SK-N-SH (cell line): ENCODE measurements around the gene VWA5B2.

ENCODE experiments used
- CTCF ChIP-seq: fragments of 200-600 bp; sonication (generic); IDR thresholded peaks from 2 replicates; pipeline ENCODE4 v1.6.1; 2017; ENCODE audit warnings: antibody characterized with exemption, mild to moderate bottlenecking, moderate library complexity
- EP300 ChIP-seq, 2 experiments: IDR thresholded peaks; 2 replicates each; pipeline versions ENCODE4 v1.4.0 to v1.6.1; 2012; ENCODE audit warnings: borderline replicate concordance in 1 of 2, low read depth in 1 of 2, low read length in 1 of 2
- EZH2phosphoT487 ChIP-seq: fragments of 200-600 bp; sonication (generic); IDR thresholded peaks from 2 replicates; pipeline ENCODE4 v1.6.1; 2017; ENCODE audit warnings: low read depth, mixed run types, mild to moderate bottlenecking, antibody characterized with exemption, moderate library complexity, borderline replicate concordance
- FOXM1 ChIP-seq: IDR thresholded peaks from 2 replicates; pipeline ENCODE4 v1.4.0; 2012; ENCODE audit warnings: low read depth, mild to moderate bottlenecking
- NRF1 ChIP-seq: IDR thresholded peaks from 2 replicates; pipeline ENCODE4 v1.6.1; 2012; ENCODE audit warnings: low read depth, mild to moderate bottlenecking, low read length
- PBX3 ChIP-seq: IDR thresholded peaks from 2 replicates; pipeline ENCODE4; 2012
- POLR2AphosphoS5 ChIP-seq: IDR thresholded peaks from 2 replicates; pipeline ENCODE4 v1.6.1; 2012; ENCODE audit warnings: low read depth, low read length
- TEAD4 ChIP-seq: IDR thresholded peaks from 2 replicates; pipeline ENCODE4 v1.4.0; 2012; ENCODE audit warnings: mild to moderate bottlenecking, borderline replicate concordance; ENCODE audit not compliant: insufficient read depth

GRCh38 chr3:184233127-184233843, 3.9 kb downstream of the VWA5B2 start:
- TF ChIP-seq CTCF (no peak), EP300 (IDR thresholded peaks at IDR 0.05; ENCODE audit: borderline replicate concordance in 1 of 2, low read depth in 1 of 2, low read length in 1 of 2) (no peak), POLR2AphosphoS5 (no peak), FOXM1 (no peak), EZH2phosphoT487 (no peak), NRF1 (no peak), TEAD4 (no peak), PBX3 (no peak)
